Fibroblast of the aortic adventitia (primary cell): ENCODE measurements around the gene CALHM4. TPM values are rescaled to one million over a fixed set of nuclear protein-coding genes. Genes with fewer than 3 reads are reported as not detected.

Experiments used
- DNase-seq: peaks from one replicate; pipeline ENCODE4 v3.0.0-alpha.2; 2010; ENCODE audit warnings: low read depth
- H3K4me3 ChIP-seq: 2 replicates; pipeline ENCODE4 v1.5.1; 2011; ENCODE audit warnings: low read depth, mild to moderate bottlenecking, control low read depth, low read length, moderate library complexity
- CTCF ChIP-seq: IDR thresholded peaks from 2 replicates; pipeline ENCODE4 v1.5.1; 2011; ENCODE audit warnings: mild to moderate bottlenecking, low read length, control low read depth, inconsistent platforms; ENCODE audit not compliant: insufficient read depth
- total RNA-seq: library from RNA; depleted of rRNA; stranded (reverse); fragments of >200 nt; gene quantifications from 2 replicates; pipeline ENCODE4 v1.2.3, GENCODE V29; 2012; ENCODE audit warnings: low replicate concordance

The CALHM4 gene
- not detected in 2 replicates for total RNA-seq

GRCh38 chr6:116553451-116553850, at the start of gene CALHM4:
Gene CALHM4, plus strand, starts transcription at chr6:116553751. Its CDS starts 43 bp downstream, at chr6:116553794.
- no peak for DNase-seq
- TF ChIP-seq CTCF: no peak
- no peak within 1 kb of the TSS for H3K4me3 ChIP-seq

- DNase-seq: peak; percentile 77
Observed at GRCh38 chr6:116507324-116507723, 46.2 kb upstream of the CALHM4 start.

GRCh38 chr6:116508527-116508926, 45.0 kb upstream of the CALHM4 start:
- DNase-seq: no peak
- no peak for TF ChIP-seq CTCF
- no peak overlapping the region for H3K4me3 ChIP-seq

More at GRCh38 chr6:116507324-116507723, 46.2 kb upstream of the CALHM4 start:
- H3K4me3 ChIP-seq: no peak overlapping the region
- TF ChIP-seq CTCF: no peak

GRCh38 chr6:116511424-116512110, 42.0 kb upstream of the CALHM4 start, which contains the start of gene CALHM5:
Gene CALHM5, plus strand, starts transcription at chr6:116511639. Its CDS starts 58 bp downstream, at chr6:116511697.
- H3K4me3 ChIP-seq: peak within 1 kb of the TSS; percentile 73
- DNase-seq: peak; percentile 97
- TF ChIP-seq CTCF: peak; percentile 75

- peak overlapping the region; percentile 73 for H3K4me3 ChIP-seq
- DNase-seq: no peak
- no peak for TF ChIP-seq CTCF
Observed at GRCh38 chr6:116512111-116512559, 41.4 kb upstream of the CALHM4 start.

- TF ChIP-seq CTCF: no peak
- DNase-seq: no peak
- H3K4me3 ChIP-seq: peak overlapping the region; percentile 73
Observed at GRCh38 chr6:116512734-116513133, 40.8 kb upstream of the CALHM4 start.
